Ramos (cell line): Measurements from ENCODE around the gene SLCO4C1.
"Not testable (repeated sequence)": the region's sequence is repeated elsewhere in the genome, so short reads cannot be mapped to it uniquely, and the experiment has no call there.

Experiments used
- in situ Hi-C: fragments of 300-500 bp; cut with MboI; formaldehyde crosslinking; loops from one replicate; pipeline ENCODE4 v1.14.3; 2022; ENCODE audit warnings: low sequenced_read_pairs; ENCODE audit not compliant: unreplicated experiment

The SLCO4C1 gene, protein sequence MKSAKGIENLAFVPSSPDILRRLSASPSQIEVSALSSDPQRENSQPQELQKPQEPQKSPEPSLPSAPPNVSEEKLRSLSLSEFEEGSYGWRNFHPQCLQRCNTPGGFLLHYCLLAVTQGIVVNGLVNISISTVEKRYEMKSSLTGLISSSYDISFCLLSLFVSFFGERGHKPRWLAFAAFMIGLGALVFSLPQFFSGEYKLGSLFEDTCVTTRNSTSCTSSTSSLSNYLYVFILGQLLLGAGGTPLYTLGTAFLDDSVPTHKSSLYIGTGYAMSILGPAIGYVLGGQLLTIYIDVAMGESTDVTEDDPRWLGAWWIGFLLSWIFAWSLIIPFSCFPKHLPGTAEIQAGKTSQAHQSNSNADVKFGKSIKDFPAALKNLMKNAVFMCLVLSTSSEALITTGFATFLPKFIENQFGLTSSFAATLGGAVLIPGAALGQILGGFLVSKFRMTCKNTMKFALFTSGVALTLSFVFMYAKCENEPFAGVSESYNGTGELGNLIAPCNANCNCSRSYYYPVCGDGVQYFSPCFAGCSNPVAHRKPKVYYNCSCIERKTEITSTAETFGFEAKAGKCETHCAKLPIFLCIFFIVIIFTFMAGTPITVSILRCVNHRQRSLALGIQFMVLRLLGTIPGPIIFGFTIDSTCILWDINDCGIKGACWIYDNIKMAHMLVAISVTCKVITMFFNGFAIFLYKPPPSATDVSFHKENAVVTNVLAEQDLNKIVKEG

DNA sequence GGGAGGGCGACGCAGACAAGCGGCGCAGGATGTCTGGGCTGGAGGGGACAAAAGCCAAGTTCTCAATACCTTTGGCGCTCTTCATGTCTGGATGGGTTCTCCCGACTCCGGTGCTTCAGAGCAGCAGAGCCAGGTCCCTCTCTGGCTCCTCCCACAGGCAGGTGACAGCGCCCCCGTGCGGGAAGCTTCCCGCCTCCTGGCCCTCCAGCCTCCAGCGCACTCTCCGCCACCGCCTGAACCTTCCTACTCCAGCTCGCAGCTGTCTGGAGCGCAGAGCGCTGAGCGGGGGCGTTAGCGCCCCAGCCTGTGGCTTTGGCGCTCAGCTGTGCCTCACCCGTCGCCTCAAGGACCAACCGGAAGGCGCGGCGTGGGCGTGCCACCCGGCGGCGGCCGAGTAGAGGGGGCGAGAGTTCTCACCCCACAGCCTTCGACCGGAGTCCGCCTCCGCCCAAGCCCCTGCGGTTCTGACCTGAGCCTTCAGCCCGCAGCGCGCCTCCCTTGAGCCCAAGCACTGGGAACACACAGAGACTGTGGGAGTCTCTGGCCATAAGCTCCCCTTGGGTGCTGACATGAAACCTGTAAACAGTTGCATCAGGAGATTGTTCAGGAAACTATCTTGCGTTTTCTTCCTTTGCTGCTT is at the start of gene SLCO4C1:
TSS of gene SLCO4C1 (minus strand) at position 107 of the 640 bp plus-strand sequence. CDS start at position 85, 22 bp downstream.
- in situ Hi-C loops = no loop called here

DNA sequence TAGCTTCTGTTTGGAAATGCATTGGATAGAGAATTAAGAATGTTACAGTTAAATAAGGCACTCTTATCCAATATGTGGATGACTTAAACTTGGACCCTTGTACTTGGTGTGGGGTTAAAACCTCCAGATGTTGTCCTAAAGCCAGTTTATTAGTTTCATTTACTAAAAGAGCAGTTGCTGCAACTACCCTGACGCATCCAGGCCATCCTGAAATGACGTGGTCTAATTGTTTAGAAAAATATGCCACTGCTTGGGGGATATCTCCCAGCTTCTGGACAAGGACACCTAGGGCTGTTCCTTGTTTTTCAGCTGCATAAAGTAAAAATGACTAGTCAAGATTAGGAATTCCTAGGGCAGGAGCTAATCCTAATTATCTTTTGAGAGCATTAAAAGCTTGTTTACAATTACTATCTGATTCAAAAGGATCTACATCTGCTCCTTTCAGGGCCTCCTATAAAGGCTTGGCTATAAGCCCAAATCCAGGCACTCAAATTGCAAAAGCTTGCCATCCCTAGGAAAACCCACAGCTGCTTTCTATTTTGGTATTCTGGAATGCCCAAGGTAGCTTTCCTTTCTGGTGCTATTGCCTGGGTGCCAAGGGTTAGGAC is 45.7 kb upstream of the SLCO4C1 start:
- in situ Hi-C loops = no loop called here

DNA sequence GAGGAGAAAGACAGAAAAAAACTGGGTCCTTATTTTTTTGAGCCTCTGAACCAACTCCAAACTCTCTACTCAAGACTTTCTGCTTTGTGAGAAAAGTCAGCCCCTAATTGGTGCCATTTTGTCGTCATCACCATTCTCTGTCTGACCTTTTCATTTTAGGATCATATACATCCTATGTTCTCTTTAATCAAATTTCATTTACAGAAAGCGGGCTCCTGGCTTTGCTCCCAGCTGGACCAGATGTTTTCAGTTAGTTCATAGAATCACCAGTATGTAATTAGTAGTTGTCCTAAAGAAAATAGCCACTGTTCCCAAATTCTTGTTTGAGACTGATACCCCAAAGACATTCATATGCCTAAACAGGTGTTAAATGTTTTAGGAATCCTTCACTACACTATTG is 28.6 kb upstream of the SLCO4C1 start:
- in situ Hi-C loops = no loop called here

DNA sequence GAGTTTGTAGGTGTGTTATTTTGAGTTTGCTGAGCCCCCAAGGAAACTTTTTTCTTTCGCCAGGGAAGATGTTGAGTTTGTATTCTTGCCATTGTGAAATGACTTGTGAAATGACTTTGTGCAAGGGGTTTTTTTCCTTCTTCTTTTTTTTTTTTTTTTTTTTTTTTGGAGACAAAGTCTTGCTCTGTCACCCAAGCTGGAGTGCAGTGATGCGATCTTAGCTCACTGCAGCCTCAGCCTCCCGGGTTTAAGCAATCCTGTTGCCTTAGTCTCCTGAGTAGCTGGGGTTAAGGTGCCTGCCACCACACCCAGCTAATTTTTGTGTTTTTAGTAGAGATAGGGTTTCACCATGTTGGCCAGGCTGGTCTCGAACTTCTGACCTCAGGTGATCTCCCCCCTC is 22.7 kb upstream of the SLCO4C1 start:
- in situ Hi-C loops = not testable (repeated sequence)

DNA sequence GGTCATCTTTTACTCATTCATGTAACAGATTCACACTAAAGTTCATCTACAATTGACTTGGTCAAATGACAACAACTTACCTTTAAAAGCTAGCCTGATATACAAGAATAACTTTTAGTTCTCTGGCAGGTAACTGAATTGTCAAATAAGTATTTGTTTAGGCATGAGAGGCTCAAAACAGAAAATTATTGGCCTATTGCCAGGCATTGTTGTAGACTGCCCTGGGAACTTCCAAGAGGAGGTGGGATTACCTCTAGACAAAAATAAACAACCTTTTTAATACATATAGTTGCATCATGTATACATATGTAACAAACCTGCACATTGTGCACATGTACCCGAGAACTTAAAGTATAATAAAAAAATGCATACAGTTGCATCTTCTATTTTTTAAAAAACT is 18.2 kb upstream of the SLCO4C1 start:
- in situ Hi-C loops = no loop called here

DNA sequence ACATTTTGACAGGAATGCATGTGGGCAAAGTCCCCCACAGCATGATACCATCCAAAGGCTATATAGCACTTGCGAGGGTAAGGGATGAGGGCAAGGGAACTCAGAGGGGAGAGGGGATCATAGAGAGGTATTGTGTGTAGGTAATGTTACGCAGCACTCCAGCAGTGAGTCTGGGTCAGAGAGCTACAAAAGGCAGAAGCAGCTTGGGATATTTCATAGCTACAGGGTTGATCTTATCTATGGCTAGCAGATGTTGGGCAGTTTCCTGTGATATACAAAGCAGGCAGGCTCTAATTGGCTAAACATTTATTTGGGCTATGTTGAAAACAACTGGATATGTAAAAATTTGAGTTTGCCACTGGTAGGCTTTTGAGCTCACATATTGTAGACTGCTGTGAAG is 17.8 kb upstream of the SLCO4C1 start:
- in situ Hi-C loops = no loop called here

DNA sequence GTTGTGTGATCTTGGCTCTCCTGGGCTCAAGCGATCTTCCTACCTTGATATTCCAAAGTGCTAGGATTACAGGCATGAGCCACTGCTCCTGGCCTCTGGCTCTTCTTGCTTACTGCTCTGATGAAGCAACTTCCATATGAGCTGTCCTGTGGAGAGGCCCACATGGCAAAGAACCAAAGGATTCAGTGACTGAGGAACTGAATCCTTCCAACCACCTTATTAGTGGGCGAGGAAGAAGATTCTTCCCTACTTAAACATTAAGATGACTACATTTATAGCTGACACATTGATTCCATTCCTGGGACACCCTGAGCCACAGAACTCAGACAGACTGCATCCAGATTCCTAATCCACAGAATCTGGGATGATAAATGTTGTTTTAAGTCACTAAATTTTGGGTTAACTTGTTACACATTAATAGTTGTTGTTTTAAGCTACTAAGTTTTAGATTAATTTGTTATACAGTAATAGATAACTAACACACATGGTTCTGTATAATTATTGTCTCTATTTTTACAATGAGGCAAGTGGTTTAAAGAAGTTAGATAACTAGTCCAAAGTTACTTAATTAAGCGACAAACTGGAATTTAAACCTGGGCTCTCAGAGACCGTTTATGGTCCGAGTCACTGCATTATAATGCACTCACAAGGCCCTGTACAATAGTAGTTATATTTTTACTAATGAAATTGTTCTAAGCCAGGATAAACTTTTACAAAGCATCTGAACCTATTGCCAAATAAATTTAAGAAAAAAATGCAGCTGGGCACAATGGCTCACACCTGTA is 16.7 kb upstream of the SLCO4C1 start:
- in situ Hi-C loops = no loop called here

DNA sequence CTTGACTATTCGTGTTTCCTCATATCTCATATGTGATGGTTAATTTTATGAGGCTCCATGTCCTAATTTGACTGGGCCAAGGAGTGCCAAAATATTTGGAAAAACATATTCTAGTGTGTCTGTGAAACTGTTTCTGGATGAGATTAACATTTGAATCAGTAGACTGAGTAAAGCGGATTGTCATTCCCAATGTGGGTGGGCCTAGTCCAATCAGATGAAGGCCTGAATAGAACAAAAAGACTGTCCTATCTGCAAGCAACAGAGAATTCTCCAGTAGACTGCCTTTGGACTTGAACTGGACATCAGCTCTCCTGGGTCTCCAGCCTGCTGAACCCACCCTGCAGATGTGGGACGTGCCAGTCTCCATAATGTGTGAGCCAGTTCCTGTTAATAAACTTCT is 13.5 kb upstream of the SLCO4C1 start:
- in situ Hi-C loops = no loop called here

DNA sequence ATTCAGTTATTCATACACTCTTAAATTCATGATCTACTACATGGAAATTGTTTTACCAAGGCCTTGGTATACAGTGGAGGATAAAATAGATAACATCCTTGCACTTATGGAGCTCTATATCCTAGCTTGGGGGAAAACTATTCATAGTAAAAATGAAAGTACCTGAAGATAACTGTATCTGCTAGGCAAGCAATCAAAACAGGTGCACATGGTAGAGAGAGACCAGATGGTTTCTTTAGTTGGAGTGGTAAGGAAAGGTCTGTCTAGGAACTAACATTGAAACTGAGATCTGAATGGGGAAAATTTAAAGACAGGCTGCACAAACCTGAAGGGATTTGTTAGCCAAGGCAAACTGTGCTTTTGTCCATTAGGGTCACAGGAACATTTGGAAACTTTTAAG is 11.1 kb upstream of the SLCO4C1 start:
- in situ Hi-C loops = no loop called here

DNA sequence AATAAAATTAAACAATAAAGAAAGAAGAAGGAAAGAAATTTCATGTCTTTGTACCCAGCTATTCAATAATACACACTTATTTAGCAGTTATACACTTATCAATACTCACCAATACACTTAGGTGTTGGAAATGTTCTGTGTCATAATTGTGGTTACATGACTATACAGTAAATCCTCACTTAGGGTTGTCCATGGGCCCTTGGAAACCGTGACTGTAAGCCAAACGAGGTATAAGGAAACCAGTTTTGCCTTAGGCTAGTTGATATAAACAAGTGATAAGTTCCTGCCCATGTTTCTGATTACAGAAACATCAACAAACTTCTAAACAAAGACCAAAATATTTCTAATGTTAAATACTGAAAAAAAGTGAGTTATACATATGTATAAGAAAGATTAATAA is 10.0 kb upstream of the SLCO4C1 start:
- in situ Hi-C loops = no loop called here

DNA sequence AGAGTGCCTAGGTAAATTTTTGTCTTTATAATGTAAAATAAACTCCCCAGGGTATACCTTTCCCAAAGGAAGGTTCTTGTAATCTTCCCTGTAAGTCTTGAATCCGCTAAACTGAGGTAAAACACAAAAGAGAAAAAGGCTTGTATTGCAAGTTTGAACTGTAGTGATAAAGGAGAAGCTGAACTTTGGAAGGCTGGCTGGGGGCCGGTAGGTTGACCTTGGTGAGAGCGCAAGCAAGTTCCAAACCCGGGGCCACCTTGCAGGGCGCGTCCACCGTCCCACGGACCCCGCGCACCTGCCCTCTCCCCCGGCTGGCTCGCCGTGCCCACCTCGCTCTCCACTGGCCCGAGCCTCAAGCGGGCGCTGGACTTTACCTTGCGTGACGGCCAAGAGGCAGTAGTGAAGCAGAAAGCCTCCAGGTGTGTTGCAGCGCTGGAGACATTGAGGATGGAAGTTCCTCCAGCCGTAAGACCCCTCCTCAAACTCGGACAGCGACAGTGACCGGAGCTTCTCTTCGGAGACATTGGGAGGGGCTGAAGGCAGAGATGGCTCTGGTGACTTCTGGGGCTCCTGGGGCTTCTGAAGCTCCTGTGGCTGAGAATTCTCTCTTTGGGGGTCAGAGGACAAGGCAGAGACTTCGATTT is 428 bp downstream of the SLCO4C1 start:
- in situ Hi-C loops = no loop called here

DNA sequence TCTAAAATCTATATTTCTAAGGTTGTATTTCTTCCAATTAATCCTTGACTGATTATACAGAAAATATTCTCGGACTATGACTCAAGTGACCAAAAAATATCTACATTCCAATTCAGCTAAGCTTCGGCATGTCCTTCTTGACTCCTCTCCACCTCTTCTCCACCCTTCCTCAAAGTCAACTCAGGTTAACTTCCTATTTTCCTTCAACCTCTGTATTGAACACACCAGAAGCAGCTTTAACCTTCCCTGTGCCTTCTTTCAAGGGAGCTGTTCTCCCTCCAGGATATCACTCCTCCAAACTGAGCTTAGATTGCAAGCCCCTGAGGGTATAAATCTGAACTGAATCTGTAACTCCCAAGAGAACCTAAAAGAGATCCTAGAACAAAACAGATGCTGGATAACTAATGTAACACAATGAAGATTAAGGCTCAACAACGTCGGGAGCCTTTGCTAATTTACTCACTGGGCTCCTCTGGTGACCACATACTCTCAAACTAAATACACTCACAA is 1.1 kb downstream of the SLCO4C1 start:
- in situ Hi-C loops = no loop called here

DNA sequence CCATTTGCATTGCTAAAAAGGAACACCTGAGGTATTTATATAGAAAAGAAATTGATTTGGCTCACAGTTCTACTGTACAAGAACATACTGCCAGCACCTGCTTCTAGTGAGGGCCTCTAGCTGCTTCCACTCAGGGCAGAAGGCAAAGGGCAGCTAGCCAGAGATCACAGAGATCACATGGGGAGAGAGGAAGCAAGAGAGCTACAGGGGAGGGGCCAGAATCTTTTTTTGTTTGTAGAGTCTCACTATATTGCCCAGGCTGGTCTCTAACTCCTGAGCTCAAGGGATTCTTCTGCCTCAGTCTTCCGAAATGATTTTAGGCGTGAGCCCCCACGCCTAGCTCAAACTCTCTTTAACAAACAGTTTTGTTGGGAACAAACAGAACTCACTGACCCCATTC is 6.1 kb downstream of the SLCO4C1 start:
- in situ Hi-C loops = no loop called here

DNA sequence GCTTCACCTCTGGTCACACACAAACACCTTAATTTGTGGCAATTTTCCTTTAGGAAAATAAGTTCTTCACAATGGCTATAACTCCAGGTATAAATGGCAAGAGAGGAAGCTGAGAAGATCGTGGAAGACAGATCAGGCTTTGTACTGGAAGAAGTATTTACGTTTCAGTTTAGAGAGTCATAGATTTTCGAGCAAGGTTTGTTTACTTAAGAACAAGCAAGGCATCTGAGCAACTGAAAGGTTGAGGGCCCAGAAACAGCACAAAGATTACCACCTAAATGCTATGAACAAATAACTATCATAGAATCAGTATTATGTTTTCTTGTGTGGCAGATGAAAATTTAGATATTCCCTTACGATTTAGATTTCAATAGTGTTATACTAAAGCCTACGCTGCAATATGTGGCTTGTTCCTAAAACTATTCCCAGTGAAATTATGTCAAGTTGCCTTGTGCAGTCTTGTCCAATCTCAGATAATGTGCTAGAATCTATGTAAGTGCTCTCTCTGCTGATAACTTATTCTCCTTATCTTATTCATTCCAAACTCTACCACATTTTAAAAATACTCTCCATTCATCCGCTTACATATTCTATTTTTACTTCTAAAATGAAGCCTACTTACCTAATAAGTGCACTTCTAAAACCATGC is 6.7 kb downstream of the SLCO4C1 start:
- in situ Hi-C loops = no loop called here

DNA sequence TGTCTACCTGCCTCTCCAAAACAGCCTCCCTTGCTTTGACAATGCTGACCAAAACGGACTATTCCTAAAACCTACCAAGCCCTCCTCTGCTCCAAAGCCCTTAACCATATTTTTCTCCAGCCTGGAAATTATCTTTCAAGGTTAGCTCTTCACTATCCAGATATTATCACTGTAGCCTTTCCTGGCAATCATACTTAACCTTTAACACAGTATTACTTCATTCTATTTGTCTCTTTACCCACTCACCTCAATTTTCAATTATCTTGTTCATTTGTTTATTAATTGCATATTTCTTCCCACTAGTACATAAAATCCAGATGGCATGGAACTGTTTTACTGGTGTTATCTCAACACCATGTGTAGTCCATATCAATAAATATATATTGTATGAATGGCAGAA is 7.5 kb downstream of the SLCO4C1 start:
- in situ Hi-C loops = no loop called here

DNA sequence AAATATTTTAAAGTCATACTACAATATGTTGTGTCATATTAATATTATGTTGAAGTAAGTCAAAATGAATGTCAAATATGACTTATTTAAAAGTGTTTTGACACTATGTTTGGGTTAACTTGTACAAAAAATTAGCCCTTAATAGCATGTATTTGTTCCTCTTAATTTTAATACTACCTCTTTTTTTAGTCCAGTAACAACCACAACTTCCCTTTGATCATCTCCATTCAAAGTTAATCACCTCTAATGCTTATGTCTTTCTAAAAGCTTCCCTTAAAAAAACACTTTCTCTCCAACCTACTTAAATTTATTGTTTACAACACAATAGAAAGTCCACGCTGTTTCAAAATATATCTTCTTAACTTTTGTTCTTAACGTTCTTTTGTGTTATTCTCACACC is 9.6 kb downstream of the SLCO4C1 start:
- in situ Hi-C loops = no loop called here

DNA sequence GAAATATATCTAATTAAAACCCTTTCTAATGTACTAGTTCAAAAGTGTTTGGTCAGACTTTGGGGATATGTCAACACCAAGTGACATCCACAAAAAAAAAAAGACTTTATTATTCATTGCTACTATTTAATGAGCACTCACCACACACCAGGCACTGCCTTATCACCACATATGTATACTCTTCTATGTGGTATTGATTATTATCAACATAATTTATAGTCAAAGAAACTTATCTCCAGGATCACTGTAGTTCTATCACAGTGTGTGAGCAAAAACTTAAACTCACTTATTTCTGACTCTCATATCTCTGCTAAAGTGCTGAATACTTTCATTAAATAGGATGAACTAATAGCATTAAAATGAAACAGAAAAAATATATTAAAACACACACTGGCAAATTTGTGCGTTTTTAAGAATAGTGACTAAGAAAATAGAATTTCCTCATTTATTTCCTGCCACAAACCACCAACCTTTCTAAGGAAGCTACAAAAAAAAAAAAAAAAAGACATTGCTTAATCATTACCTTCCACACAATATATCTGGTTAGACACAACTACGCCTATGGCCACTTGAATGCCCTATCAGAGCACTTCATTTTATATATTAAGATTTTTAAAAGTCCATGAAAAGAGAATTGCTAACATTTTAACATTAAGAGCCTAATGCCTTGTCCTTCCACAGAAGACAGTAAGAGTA is 12.8 kb downstream of the SLCO4C1 start:
- in situ Hi-C loops = no loop called here

DNA sequence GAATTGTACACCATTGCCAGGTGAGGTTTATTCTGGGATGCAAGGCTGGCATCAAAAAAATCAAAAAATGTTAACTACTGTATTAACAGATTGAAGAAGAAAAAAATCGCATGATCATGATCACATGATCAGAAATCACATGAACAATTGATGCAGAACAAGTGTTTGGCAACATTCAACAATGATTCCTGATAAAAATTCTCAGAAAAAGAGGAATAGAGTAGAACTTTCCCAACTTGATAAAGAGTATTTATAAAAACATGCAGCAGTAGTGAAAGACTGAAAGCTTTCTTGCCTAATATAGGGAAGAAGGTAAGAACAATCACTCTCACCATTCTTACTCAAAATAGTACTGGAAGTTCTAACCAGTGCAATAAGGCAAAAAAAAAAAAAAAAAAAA is 16.4 kb downstream of the SLCO4C1 start:
- in situ Hi-C loops = no loop called here
